GM15510 (cell line): Measurements from ENCODE around the gene SLF2.
A peak's percentile ranks its signal among the peaks of the same experiment; 100 is the strongest.

Source experiments
- POLR2A ChIP-seq: IDR thresholded peaks from 3 replicates; pipeline ENCODE4 v1.6.1; 2011; ENCODE audit warnings: borderline replicate concordance; ENCODE audit not compliant: insufficient read length; ENCODE audit errors: extremely low read depth

Gene SLF2

GRCh38 chr10:100979791-100980272 is 67.1 kb downstream of the SLF2 start:
- TF ChIP-seq POLR2A, result no peak

- no peak for TF ChIP-seq POLR2A
Measured at GRCh38 chr10:100980311-100980710, 67.5 kb downstream of the SLF2 start.

GRCh38 chr10:100980711-100981110 is 67.9 kb downstream of the SLF2 start:
- no peak for TF ChIP-seq POLR2A

- TF ChIP-seq POLR2A, result no peak
Measured at GRCh38 chr10:100981178-100981772, 68.5 kb downstream of the SLF2 start.

- TF ChIP-seq POLR2A, result no peak
Measured at GRCh38 chr10:100982916-100983830, 70.4 kb downstream of the SLF2 start.

- TF ChIP-seq POLR2A, result no peak
Measured at GRCh38 chr10:100983868-100984671, 71.3 kb downstream of the SLF2 start.

GRCh38 chr10:100984672-100985177 is 72.0 kb downstream of the SLF2 start:
- TF ChIP-seq POLR2A, result no peak

- no peak for TF ChIP-seq POLR2A
Measured at GRCh38 chr10:100985336-100985735, 72.6 kb downstream of the SLF2 start.

GRCh38 chr10:100986623-100986951 is 73.8 kb downstream of the SLF2 start:
- no peak for TF ChIP-seq POLR2A

- peak; percentile 69 for TF ChIP-seq POLR2A
Measured at GRCh38 chr10:100986952-100987684, 74.4 kb downstream of the SLF2 start, which contains the start of the genes MRPL43 and TWNK. TSS of gene MRPL43 (minus strand) at chr10:100987497. CDS start at chr10:100987443, 54 bp downstream. TSS of gene TWNK (plus strand) at chr10:100987543. CDS start at chr10:100988211, 668 bp downstream.

- no peak for TF ChIP-seq POLR2A
Measured at GRCh38 chr10:100987685-100988049, 74.9 kb downstream of the SLF2 start.

- TF ChIP-seq POLR2A, result no peak
Measured at GRCh38 chr10:100988166-100988565, 75.4 kb downstream of the SLF2 start.

GRCh38 chr10:100989088-100989487 is 76.3 kb downstream of the SLF2 start:
- no peak for TF ChIP-seq POLR2A
